SK-N-MC (cell line): ENCODE measurements around the gene DIAPH3.

Experiments
- EZH2 ChIP-seq: fragments of 200-600 bp; sonication (generic); IDR thresholded peaks from one replicate; pipeline ENCODE4 v1.6.1; 2017; ENCODE audit warnings: antibody characterized with exemption
- POLR2AphosphoS5 ChIP-seq: IDR thresholded peaks from 2 replicates; pipeline ENCODE4 v1.6.1; 2012; ENCODE audit warnings: mild to moderate bottlenecking, low read depth, low read length, borderline replicate concordance

- TF ChIP-seq POLR2AphosphoS5 (no peak), EZH2 (no peak)
Measured at GRCh38 chr13:59914556-59914955, 249.2 kb downstream of the DIAPH3 start.
